K562 (cell line): ENCODE measurements around the gene LANCL1. TPM values are rescaled to one million over a fixed set of nuclear protein-coding genes. Genes with fewer than 3 reads are reported as not detected.

ENCODE experiments used
- MNT ChIP-seq, 2 experiments: fragments of 450-650 bp; conservative IDR thresholded peaks; 2 replicates each; pipeline ENCODE4 v1.6.1; 2017; ENCODE audit warnings: mild to moderate bottlenecking in 2 of 2, moderate library complexity in 2 of 2
- MTA2 ChIP-seq: fragments of 450-650 bp; IDR thresholded peaks from 2 replicates; pipeline ENCODE4 v1.6.1; 2016; ENCODE audit warnings: low read depth
- PML ChIP-seq: IDR thresholded peaks from 2 replicates; pipeline ENCODE4 v1.6.1; 2012; ENCODE audit warnings: low read length, inconsistent platforms
- REST ChIP-seq, 2 experiments: fragments of 450-650 bp; formaldehyde crosslinking in 1 of 2; IDR thresholded peaks; 2 replicates each; pipeline versions ENCODE4 v1.4.0 to v1.6.1; 2014 to 2020; ENCODE audit warnings: mild to moderate bottlenecking in 2 of 2, borderline replicate concordance in 1 of 2, low read depth in 1 of 2
- SIX5 ChIP-seq, 2 experiments: IDR thresholded peaks; 2 replicates each; pipeline ENCODE4 v1.6.1; 2011; ENCODE audit warnings: low read length in 2 of 2, borderline replicate concordance in 1 of 2, low read depth in 1 of 2, mild to moderate bottlenecking in 1 of 2, moderate library complexity in 1 of 2; ENCODE audit not compliant: insufficient read depth in 1 of 2
- SMAD3 ChIP-seq: fragments of 450-650 bp; formaldehyde crosslinking; conservative IDR thresholded peaks from 2 replicates; pipeline ENCODE4 v1.4.0; 2020; ENCODE audit warnings: mild to moderate bottlenecking
- SMARCB1 ChIP-seq: IDR thresholded peaks from 2 replicates; pipeline ENCODE4 v1.6.1; 2011; ENCODE audit warnings: improper control_type of control experiment, low read depth; ENCODE audit not compliant: insufficient read length
- SMARCC2 ChIP-seq: fragments of 450-650 bp; IDR thresholded peaks from 2 replicates; pipeline ENCODE4 v1.6.1; 2017; ENCODE audit warnings: antibody characterized with exemption, moderate library complexity, mild to moderate bottlenecking, low read depth
- TCF15 ChIP-seq: fragments of 250-450 bp; sonication (Bioruptor Pico); IDR thresholded peaks from 2 replicates; pipeline ENCODE4 v1.8.0; 2022; ENCODE audit warnings: moderate library complexity, mild to moderate bottlenecking, inconsistent platforms
- THRB ChIP-seq: fragments of 450-650 bp; formaldehyde crosslinking; conservative IDR thresholded peaks from 2 replicates; pipeline ENCODE4 v1.4.0; 2022; ENCODE audit warnings: mild to moderate bottlenecking, missing genetic modification characterization
- TRIM24 ChIP-seq, 2 experiments: fragments of 450-650 bp; IDR thresholded peaks; 2 replicates each; pipeline ENCODE4 v1.6.1; 2016
- YY1 ChIP-seq, 3 experiments: IDR thresholded peaks; 2 replicates each; pipeline ENCODE4 v1.6.1; 2011; ENCODE audit warnings: low read length in 2 of 3, mild to moderate bottlenecking in 2 of 3, moderate library complexity in 2 of 3, borderline replicate concordance in 1 of 3, control low read depth in 1 of 3, low read depth in 1 of 3; ENCODE audit not compliant: insufficient read depth in 3 of 3, insufficient replicate concordance in 2 of 3, control insufficient read depth in 1 of 3, insufficient read length in 1 of 3; ENCODE audit errors: extremely low read depth in 1 of 3
- polyA plus RNA-seq, 8 experiments: library from polyadenylated mRNA; depleted of rRNA in 4 of 8; stranded (reverse) in 5 of 8; unstranded in 3 of 8; fragments of >200 nt; fragmentation: Nextera tagmentation in 2 of 8; fragmentation: Illumina TruSeq in 1 of 8; extraction: Ambion mirVana in 2 of 8; extraction: Trizol in 1 of 8; gene quantifications; 2 replicates each; pipeline versions ENCODE4 v1.2.1 to v1.2.3, GENCODE V29; 2011 to 2014; ENCODE audit warnings: inconsistent platforms in 1 of 8, missing spikeins in 1 of 8
- total RNA-seq, 7 experiments: library from RNA; depleted of rRNA in 6 of 7; stranded (reverse); fragments of >200 nt in 6 of 7; fragmentation: Illumina TruSeq in 2 of 7; extraction: Trizol in 2 of 7; gene quantifications; 2 replicates each; pipeline versions ENCODE4 v1.2.1 to v1.2.3, GENCODE V29; 2011 to 2021; ENCODE audit warnings: low replicate concordance in 1 of 7

The LANCL1 gene
- total and polyA plus RNA-seq, 9 of the 15 experiments (the other 6 are each of a cell fraction or from before 2014, with no cell fraction given) = 15.3 to 56.3 (median 30.1) TPM

- TF ChIP-seq REST (IDR thresholded peaks at IDR 0.05; ENCODE audit: borderline replicate concordance) = no peak
- no peak for TF ChIP-seq REST (CRISPR knock-in tag; IDR thresholded peaks at IDR 0.05; ENCODE audit: low read depth)
- TF ChIP-seq TCF15 (CRISPR knock-in tag) = no peak
- TF ChIP-seq MTA2 = no peak
- TF ChIP-seq SMARCB1 = no peak
- no peak for TF ChIP-seq MNT (conservative IDR thresholded peaks at IDR 0.05)
- TF ChIP-seq PML = no peak
- TF ChIP-seq THRB (CRISPR knock-in tag) = no peak
- TF ChIP-seq TRIM24 (IDR thresholded peaks at IDR 0.05) = no peak
- no peak for TF ChIP-seq SMAD3 (CRISPR knock-in tag)
- TF ChIP-seq SIX5 (IDR thresholded peaks at IDR 0.05; ENCODE audit: borderline replicate concordance in 1 of 2, insufficient read depth in 1 of 2, low read depth in 1 of 2, low read length in 2 of 2) = no peak
- no peak for TF ChIP-seq SMARCC2
- TF ChIP-seq YY1 (IDR thresholded peaks at IDR 0.05; ENCODE audit: borderline replicate concordance in 1 of 3, control insufficient read depth in 1 of 3, extremely low read depth in 1 of 3, insufficient read depth in 3 of 3, insufficient read length in 1 of 3, insufficient replicate concordance in 2 of 3, low read depth in 1 of 3, low read length in 2 of 3) = no peak
Measured at GRCh38 chr2:210388148-210388547, 88.4 kb downstream of the LANCL1 start (continued).
